GM18511 (cell line): ENCODE results near the gene DMC1.

Experiments
- ATAC-seq: cut with Tn5 transposase; IDR thresholded peaks from one replicate; pipeline ENCODE4 v1.9.1; 2021; ENCODE audit warnings: mild to moderate bottlenecking, moderate library complexity; ENCODE audit not compliant: unreplicated experiment

DMC1 gene

GRCh38 chr22:38567531-38568285 is 2.3 kb downstream of the DMC1 start:
- no peak for ATAC-seq

- ATAC-seq: no peak
Measured at GRCh38 chr22:38566726-38567504, 3.1 kb downstream of the DMC1 start.

DNA sequence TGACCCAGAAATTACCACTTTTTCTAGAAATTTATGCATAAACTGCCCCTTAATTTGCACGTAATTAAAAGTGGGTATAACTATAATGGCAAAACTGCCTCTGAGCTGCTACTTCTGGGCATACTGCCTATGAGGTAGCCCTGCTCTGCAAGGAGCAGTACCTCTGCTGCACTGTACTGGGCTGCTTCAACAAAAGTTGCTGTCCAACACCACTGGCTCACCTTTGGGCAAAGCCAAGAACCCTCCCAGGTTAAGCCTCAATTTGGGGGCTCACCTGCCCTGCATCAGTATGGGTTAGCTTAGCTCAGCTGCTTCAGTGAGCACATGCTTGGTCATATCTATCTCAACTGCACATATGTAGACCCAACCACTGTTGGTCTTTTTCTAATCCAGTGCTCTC is 4.5 kb downstream of the DMC1 start:
- no peak for ATAC-seq

DNA sequence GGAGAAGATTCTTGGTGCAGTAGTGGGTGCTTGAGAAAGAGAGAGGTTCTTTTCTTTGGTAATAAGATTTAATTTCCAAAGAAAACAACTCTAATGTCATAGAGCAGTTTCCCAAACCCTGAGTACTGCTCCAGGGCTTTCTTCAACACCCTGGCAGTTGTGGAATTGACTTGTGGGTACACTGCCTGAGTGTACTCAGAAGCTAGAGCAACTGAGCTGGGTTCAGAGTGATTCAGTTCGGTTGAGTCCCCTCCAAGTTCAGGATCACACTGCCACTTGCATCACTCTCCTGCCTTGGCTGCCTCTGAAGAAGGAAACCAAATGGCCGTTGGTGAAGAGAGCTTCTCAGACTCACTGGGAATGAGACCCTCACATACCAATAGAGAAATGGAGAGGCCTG is 5.3 kb downstream of the DMC1 start:
- no peak for ATAC-seq

DNA sequence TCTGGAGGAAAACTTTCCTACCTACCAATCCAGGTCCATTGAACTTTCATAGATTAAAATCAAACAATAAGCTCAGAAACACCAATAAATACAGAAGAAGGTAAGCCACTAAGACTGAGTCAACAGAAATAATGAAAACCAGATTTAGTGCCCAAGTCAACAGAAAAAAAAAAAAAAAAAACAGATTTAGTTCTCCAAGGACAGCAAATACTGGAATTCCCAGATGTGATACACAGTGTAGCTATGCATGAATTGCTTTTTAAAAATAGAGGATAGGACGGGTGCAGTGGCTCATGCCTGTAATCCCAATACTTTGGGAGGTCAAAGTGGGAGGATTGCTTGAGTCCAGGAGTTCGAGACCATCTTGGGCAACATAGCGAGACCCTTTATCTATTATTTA is 15.7 kb downstream of the DMC1 start:
- no peak for ATAC-seq

- no peak for ATAC-seq
Measured at GRCh38 chr22:38549101-38549894, 20.7 kb downstream of the DMC1 start.

GRCh38 chr22:38540701-38541100 is 29.3 kb downstream of the DMC1 start:
- ATAC-seq: no peak

DNA sequence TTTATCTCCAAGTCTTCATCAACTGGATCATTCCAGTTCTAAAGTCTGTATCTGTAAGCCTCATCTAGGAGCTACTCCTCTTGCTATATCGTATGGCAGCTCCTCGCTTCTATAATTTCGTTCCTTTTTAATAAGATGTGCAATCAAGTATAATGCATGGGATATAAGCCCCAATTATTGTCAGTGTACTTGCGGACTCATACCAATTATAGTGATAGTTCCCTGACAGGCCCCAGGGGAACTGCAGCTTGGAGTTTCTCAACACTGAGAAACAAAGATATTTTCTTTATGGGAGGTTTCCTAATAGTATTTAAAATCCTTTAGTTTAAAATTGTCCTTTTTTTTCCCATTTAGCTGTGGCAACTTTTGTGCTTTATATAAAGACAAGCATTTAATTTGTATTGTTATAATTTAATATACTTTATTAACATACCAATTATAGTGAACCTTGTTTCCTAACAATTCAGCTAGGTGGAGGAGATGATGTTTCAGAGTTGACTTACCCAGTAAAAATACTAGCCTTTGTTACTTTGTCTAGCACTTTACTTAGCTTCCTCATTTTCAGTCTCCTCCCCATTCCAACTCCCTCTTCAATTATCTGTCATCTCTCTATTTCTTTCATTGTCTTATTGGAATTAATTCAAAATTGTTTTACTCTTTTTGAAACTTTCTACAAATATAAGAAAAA is 38.6 kb downstream of the DMC1 start:
- no peak for ATAC-seq

DNA sequence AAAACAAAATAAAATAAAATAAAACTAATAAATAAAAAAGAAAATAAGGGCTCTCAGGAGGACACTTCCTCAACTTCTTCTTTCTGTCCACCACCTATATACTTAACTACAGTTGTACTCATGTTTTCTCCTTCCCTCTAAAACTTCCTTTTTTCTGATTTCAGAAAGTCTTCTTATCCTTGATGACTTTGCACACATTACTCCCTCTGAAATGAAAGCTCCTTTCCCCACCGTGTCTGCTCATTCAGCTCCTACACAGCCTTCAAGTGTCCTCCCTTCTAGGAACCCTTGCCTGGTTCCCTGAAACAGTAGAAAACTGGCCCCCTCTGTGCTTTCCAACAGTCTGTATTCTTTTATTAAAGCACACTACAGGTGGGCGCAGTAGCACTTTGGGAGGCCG is 45.6 kb downstream of the DMC1 start:
- ATAC-seq: no peak

- ATAC-seq: no peak
Measured at GRCh38 chr22:38523479-38523878, 46.5 kb downstream of the DMC1 start.

DNA sequence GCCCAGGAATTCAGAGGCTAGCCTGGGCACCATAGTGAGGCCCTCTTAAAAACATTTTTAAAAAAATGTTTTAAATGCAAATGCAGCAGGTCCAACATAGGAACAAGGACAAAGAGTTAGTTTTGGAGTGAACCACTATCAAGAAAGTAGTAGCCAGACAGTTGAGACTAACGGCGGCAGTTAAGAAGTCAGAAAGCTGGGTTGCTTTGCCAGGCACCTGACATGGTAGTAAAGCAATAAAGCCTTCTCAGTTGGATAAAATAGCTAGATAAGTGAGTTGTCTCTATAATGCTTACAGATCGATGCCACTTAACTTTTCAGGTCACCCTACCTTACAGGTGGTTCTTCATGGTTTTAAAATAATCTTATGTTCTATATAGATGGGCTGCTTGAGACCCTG is 47.0 kb downstream of the DMC1 start:
- no peak for ATAC-seq

GRCh38 chr22:38519453-38520250 is 50.3 kb downstream of the DMC1 start:
- no peak for ATAC-seq

- no peak for ATAC-seq
Measured at GRCh38 chr22:38518620-38519019, 51.4 kb downstream of the DMC1 start.

GRCh38 chr22:38513063-38513462 is 56.9 kb downstream of the DMC1 start:
- no peak for ATAC-seq

GRCh38 chr22:38510416-38510970 is 59.5 kb downstream of the DMC1 start:
- ATAC-seq: no peak

GRCh38 chr22:38506118-38506962 is 63.6 kb downstream of the DMC1 start, which contains the start of gene DDX17:
Gene DDX17, minus strand, starts transcription at chr22:38506311.
- ATAC-seq: peak; percentile 84

GRCh38 chr22:38505541-38506117 is 64.4 kb downstream of the DMC1 start:
- ATAC-seq: peak; percentile 34

GRCh38 chr22:38504731-38505540 is 65.0 kb downstream of the DMC1 start:
- ATAC-seq: no peak
